Uterus (tissue), 4 donors: ENCODE data around the gene ARFRP1. TPM values are rescaled to one million over a fixed set of nuclear protein-coding genes. Genes with fewer than 3 reads are reported as not detected.

Experiments used
- DNase-seq, 2 donors: peaks; one replicate each; pipeline ENCODE4 v3.0.0-alpha.2; 2019 to 2020
- H3K27ac ChIP-seq, 2 donors: fragments of 200-600 bp; sonication (generic); 1 replicate in 1 of 2; 2 replicates in 1 of 2; pipeline ENCODE4 v1.5.1; 2016 to 2018
- H3K27me3 ChIP-seq, 2 donors: fragments of 200-600 bp; sonication (generic); one replicate each; pipeline ENCODE4 v1.5.1; 2018 to 2019; ENCODE audit warnings: control low read depth in 1 of 2
- H3K36me3 ChIP-seq, 2 donors: fragments of 200-600 bp; sonication (generic); one replicate each; pipeline ENCODE4 v1.5.1; 2019; ENCODE audit warnings: control low read depth in 1 of 2
- H3K4me1 ChIP-seq, 2 donors: fragments of 200-600 bp; sonication (generic); one replicate each; pipeline ENCODE4 v1.5.1; 2018 to 2019; ENCODE audit warnings: control low read depth in 1 of 2
- H3K4me3 ChIP-seq, 2 donors: fragments of 200-600 bp; sonication (generic); 1 replicate in 1 of 2; 2 replicates in 1 of 2; pipeline ENCODE4 v1.5.1; 2018 to 2019; ENCODE audit warnings: mild to moderate bottlenecking in 1 of 2
- H3K9me3 ChIP-seq, 2 donors: fragments of 200-600 bp; sonication (generic); one replicate each; pipeline ENCODE4 v1.5.1; 2019; ENCODE audit warnings: control low read depth in 1 of 2
- CTCF ChIP-seq, 4 experiments: fragments of 200-600 bp in 2 of 4; fragments of 450-650 bp in 2 of 4; sonication (generic) in 2 of 4; IDR thresholded peaks; one replicate each; pipeline ENCODE4 v1.5.1; 2016 to 2019; ENCODE audit warnings: antibody characterized with exemption in 4 of 4, mild to moderate bottlenecking in 2 of 4, moderate library complexity in 1 of 4
- POLR2A ChIP-seq, 2 donors: fragments of 450-650 bp; IDR thresholded peaks; one replicate each; pipeline ENCODE4 v1.6.1; 2016; ENCODE audit warnings: antibody characterized with exemption in 2 of 2, mild to moderate bottlenecking in 1 of 2, moderate library complexity in 1 of 2
- intact Hi-C: fragments of 100-400 bp; cut with DNase I; formaldehyde crosslinking; loops from one replicate; pipeline ENCODE4 v1.15.1; 2023; ENCODE audit warnings: low total_unique reads
- total RNA-seq, 4 donors: library from RNA; depleted of rRNA in 3 of 4; stranded (reverse); fragments of >200 nt in 3 of 4; gene quantifications; one replicate each; pipeline versions ENCODE4 v1.1.0 to v1.2.4, GENCODE V29; 2014 to 2023
- donor health status: DM: yes; HTN: yes; CAD: no.

The ARFRP1 gene
- total RNA-seq: 10 to 100 TPM; 26.1 to 59.8 (median 33.5) TPM

GRCh38 chr20:63707558-63708300, at the start of gene ARFRP1, which contains the start of gene ZGPAT:
Gene ARFRP1, minus strand, starts transcription at chr20:63707976. Its CDS starts 885 bp downstream, at chr20:63707091.
Gene ZGPAT, plus strand, starts transcription at chr20:63708039. Its CDS starts 542 bp downstream, at chr20:63708581.
- H3K27me3 ChIP-seq: no peaks in the 10 kb centered on the region
- intact Hi-C loops: no loop called here
- no peaks in the 10 kb centered on the region for H3K36me3 ChIP-seq
- peak within 1 kb of the TSS; percentile 40 to 87 for H3K4me3 ChIP-seq
- peak within 1 kb of the TSS; percentile 73 to 94 for H3K27ac ChIP-seq
- TF ChIP-seq CTCF (IDR thresholded peaks at IDR 0.05) (peak in 1 of 4 experiments; percentile 43), POLR2A (IDR thresholded peaks at IDR 0.05) (peak; percentile 25 to 66)
- DNase-seq: peak; percentile 85 to 90
- H3K9me3 ChIP-seq: no peaks in the 10 kb centered on the region
- peaks cover 6 to 8% of the 10 kb centered on the region in 2 donors for H3K4me1 ChIP-seq

GRCh38 chr20:63756648-63756991, 48.8 kb upstream of the ARFRP1 start:
- intact Hi-C loops: no loop called here
- no peaks in the 10 kb centered on the region for H3K9me3 ChIP-seq
- H3K36me3 ChIP-seq: no peaks in the 10 kb centered on the region
- no peak for TF ChIP-seq POLR2A (IDR thresholded peaks at IDR 0.05)
- no peak for TF ChIP-seq CTCF (IDR thresholded peaks at IDR 0.05)
- H3K4me3 ChIP-seq: no peak overlapping the region
- H3K27me3 ChIP-seq: no peaks in the 10 kb centered on the region
- H3K27ac ChIP-seq: no peak overlapping the region
- DNase-seq: no peak
- no peaks in the 10 kb centered on the region for H3K4me1 ChIP-seq

GRCh38 chr20:63755933-63756647, 48.3 kb upstream of the ARFRP1 start:
- H3K27me3 ChIP-seq: no peaks in the 10 kb centered on the region
- H3K4me1 ChIP-seq: no peaks in the 10 kb centered on the region
- no peaks in the 10 kb centered on the region for H3K36me3 ChIP-seq
- H3K4me3 ChIP-seq: no peak overlapping the region
- intact Hi-C loops: no loop called here
- DNase-seq: no peak
- no peak overlapping the region for H3K27ac ChIP-seq
- no peaks in the 10 kb centered on the region for H3K9me3 ChIP-seq
- TF ChIP-seq POLR2A (IDR thresholded peaks at IDR 0.05) (no peak), CTCF (IDR thresholded peaks at IDR 0.05) (no peak)

- intact Hi-C loops: no loop called here
- no peak for TF ChIP-seq CTCF (IDR thresholded peaks at IDR 0.05)
- TF ChIP-seq POLR2A (IDR thresholded peaks at IDR 0.05): no peak
These were observed 46.2 kb upstream of the ARFRP1 start for GRCh38 chr20:63754008-63754407.

DNA sequence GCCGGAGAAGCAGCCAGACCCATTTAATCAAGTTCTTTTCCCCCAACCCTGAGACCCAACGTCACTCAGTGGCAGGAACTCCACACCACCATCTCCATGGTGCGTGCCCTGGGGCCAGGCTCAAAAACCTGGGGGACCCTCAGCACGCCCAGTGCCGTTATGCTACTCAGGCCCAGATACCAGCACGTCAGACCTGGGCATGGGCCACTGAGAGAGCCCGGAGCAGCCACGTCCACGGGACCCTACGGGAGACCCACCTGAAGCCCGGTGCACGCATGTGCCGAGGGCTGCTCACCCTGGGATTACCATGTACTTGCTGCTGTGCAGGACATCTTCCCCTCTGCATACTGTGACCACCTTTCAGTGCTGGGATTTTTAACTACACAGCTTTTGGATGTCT, 45.6 kb upstream of the ARFRP1 start:
- TF ChIP-seq POLR2A (IDR thresholded peaks at IDR 0.05) (no peak), CTCF (IDR thresholded peaks at IDR 0.05) (no peak)
- Histone ChIP-seq H3K9me3 (no peaks in the 10 kb centered on the region), H3K27ac (no peak overlapping the region), H3K27me3 (no peaks in the 10 kb centered on the region), H3K4me1 (no peaks in the 10 kb centered on the region), H3K4me3 (no peak overlapping the region), H3K36me3 (no peaks in the 10 kb centered on the region)
- intact Hi-C loops: no loop called here
- no peak for DNase-seq

More at GRCh38 chr20:63754008-63754407, 46.2 kb upstream of the ARFRP1 start:
- Histone ChIP-seq H3K9me3 (no peaks in the 10 kb centered on the region), H3K36me3 (no peaks in the 10 kb centered on the region), H3K4me3 (no peak overlapping the region), H3K27me3 (no peaks in the 10 kb centered on the region), H3K4me1 (no peaks in the 10 kb centered on the region), H3K27ac (no peak overlapping the region)
- DNase-seq: no peak
